ENCODE data around the gene ORAI2.

Gene ORAI2

DNA sequence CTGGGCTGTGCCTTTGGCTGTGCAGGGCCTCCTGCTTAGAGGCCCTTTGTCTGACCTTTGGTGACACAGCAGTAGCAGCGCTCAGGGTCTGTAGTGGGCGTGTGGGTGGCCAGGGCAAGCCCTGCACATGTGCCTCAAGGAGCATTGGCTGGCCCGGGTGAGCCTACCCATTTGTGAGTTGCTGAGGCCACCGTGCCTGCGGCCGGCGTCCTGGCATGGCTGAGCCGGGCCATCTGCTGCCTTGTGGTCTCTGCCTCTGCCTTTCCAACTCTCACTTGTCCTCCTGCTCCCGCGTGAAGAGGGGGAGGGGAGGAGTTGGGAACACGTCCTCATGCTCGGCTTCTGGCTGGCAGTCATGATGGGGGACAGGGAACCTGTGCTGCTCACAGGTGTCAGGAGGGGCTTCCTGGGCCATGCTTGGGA, 9.2 kb upstream of the ORAI2 start:
- TF ChIP-seq, protein P1, sequence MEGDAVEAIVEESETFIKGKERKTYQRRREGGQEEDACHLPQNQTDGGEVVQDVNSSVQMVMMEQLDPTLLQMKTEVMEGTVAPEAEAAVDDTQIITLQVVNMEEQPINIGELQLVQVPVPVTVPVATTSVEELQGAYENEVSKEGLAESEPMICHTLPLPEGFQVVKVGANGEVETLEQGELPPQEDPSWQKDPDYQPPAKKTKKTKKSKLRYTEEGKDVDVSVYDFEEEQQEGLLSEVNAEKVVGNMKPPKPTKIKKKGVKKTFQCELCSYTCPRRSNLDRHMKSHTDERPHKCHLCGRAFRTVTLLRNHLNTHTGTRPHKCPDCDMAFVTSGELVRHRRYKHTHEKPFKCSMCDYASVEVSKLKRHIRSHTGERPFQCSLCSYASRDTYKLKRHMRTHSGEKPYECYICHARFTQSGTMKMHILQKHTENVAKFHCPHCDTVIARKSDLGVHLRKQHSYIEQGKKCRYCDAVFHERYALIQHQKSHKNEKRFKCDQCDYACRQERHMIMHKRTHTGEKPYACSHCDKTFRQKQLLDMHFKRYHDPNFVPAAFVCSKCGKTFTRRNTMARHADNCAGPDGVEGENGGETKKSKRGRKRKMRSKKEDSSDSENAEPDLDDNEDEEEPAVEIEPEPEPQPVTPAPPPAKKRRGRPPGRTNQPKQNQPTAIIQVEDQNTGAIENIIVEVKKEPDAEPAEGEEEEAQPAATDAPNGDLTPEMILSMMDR (IDR thresholded peaks at IDR 0.05; ENCODE audit: low read depth, low read length, missing control alignments), result no peak
- no peak overlapping the region for H3K4me3 ChIP-seq (replicated peaks; ENCODE audit: low read depth, low read length)
- no peak for DNase-seq (ENCODE audit: extremely low read depth, low read depth)

DNA sequence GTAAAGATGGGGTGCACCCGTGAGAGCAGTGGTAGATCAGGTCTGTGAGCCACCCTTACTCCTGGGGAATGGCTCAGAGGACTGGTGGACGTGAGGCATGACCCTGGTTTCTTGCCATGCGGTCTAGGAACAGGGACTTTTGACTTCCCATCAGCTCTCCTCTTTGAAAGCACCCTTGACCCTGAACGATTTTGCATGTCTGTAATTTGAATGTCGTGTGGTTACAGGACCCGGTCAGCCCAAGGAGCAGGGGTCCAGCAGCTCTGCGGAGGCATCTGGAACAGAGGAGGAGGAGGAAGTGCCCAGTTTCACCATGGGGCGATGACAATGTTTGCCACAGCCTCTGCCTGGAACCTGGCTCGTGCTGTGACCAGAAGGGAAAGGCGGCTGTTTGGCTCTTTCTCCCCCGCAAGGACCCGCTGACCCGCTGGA, 8.6 kb upstream of the ORAI2 start:
- H3K4me3 ChIP-seq (replicated peaks; ENCODE audit: low read depth, low read length), result no peak overlapping the region
- TF ChIP-seq, protein P1 (IDR thresholded peaks at IDR 0.05; ENCODE audit: low read depth, low read length, missing control alignments), result no peak

DNA sequence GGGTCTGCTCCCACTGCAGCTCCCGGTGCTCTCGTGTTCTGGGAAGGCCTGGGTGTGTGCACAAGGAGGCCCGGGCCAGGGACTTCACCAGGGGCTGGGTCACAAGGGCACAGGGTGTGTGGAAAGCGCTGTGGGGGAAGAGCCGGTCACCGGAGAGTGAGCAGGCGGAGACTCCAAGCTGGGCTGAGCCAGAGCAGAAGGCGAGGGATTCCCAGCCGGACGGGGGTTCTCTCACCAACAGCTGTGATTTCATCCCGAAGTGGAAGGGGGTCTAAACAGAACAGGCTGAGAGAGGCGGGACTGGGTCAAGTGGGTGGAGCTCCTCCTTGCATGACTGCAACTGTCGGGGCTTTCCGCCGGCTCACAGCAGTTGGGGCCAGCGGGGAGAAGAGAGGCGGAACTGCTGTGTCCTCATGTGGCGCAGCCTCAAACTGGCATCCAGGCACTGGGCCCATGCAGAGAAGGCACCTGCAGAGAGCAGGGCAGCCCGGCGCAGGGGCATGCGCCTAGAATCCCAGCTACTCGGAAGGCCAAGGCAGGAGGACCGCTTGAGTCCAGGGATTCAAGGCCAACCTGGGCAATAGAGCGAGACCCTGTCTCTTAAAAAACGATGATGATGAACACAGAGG, 7.6 kb upstream of the ORAI2 start:
- TF ChIP-seq, protein P1 (IDR thresholded peaks at IDR 0.05; ENCODE audit: low read depth, low read length, missing control alignments), result no peak
- DNase-seq (ENCODE audit: extremely low read depth, low read depth), result no peak
- H3K4me3 ChIP-seq (replicated peaks; ENCODE audit: low read depth, low read length), result no peak overlapping the region

More for the DNA sequence above, 8.6 kb upstream of the ORAI2 start:
- DNase-seq (ENCODE audit: extremely low read depth, low read depth), result no peak

DNA sequence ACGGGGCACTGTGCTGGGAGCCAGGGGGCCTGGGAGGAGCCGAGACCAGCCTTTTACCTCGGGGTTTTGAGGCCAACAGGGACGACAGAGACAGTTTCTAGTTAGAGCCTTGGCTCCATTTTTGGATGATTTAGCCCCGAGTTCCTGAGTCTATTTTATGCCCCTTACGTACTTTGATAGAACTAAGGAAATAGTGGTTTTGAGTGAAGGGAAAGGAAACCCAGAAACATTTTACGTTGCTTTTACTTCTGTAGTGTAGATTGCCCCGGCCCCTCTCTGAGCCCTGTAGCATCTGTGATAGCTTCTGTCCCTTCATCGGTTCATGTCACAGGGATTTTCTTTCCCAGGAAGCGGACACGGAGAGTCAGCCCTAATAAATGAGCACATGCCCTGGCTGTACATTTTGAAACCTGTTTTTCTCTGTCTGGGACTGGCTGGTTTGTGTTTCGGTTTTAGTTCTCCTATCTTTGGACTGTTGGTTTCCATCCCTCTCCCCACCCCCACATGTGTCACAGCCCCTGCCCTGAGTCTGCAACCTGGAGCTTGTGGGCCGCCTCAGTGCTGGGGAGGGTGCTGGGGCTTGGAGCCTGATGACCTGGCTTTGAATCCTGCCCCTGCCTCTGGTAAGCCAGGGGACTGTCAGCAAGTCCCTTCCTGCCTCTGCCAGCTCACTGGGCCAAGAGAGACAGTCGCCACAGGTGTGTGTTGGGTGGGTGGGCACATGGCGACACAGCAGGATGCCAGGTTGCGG, 6.9 kb upstream of the ORAI2 start:
- TF ChIP-seq, protein P1 (IDR thresholded peaks at IDR 0.05; ENCODE audit: low read depth, low read length, missing control alignments), result no peak
- no peak overlapping the region for H3K4me3 ChIP-seq (replicated peaks; ENCODE audit: low read depth, low read length)
- no peak for DNase-seq (ENCODE audit: extremely low read depth, low read depth)

DNA sequence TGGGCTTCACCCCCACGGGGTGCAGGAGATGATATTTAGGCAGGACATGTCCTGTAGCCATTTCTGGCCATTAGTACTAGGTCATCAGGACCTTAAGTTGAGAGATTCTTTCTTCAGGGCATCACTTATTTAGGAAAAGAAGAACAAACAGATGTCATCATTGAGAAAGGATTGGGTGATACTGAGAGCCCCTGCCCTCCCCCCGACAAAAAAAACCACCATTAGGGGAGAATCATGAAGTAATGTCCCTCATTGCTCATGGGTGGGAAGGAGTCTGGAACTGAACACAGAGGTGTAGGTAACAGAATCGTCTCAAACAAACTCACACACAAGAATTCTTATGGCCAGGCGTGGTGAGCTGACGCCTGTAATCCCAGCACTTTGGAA, 6.4 kb upstream of the ORAI2 start:
- H3K4me3 ChIP-seq (replicated peaks; ENCODE audit: low read depth, low read length), result no peak overlapping the region
- DNase-seq (ENCODE audit: extremely low read depth, low read depth), result no peak

DNA sequence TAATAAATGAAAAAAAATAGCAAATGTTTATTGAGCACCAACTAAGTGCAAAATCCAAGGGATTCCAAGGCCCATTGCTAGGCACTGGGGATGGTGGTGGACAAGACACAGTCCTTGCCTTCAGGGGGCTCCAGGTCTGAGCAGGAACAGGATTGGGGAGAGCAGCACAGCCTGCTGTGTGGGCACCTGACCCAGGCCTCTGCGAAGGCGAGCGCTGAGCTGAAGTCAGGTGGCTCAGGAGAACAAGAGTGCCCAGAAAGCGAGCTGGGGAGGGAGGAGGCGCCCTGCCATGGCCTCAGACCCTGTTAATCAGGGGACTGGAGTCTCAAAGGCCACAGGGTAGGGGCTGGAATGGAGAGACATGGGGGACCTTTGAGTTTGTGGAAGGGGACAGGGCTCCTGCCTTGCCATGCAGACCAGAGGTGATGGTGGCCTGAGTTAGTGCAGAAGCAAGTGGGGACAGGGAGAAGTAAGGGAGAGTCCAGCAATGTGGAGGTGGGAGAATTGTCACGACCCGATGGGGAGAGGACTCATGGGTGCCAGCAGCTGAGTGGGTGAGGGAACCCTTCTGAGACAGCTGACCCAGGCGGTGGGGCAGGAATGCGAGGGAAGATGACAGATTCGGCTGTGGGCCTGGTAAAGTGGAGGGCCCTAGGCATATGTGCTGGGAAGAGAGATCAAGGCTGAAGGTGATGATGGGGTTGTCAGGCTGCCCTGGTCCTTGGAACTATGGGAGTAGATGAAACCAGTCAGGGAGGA, 4.1 kb upstream of the ORAI2 start:
- TF ChIP-seq, protein P1 (IDR thresholded peaks at IDR 0.05; ENCODE audit: low read depth, low read length, missing control alignments), result no peak
- DNase-seq (ENCODE audit: extremely low read depth, low read depth), result no peak
- no peak overlapping the region for H3K4me3 ChIP-seq (replicated peaks; ENCODE audit: low read depth, low read length)

More for the DNA sequence above, 6.4 kb upstream of the ORAI2 start:
- TF ChIP-seq, protein P1 (IDR thresholded peaks at IDR 0.05; ENCODE audit: low read depth, low read length, missing control alignments), result no peak
